HG03175 (cell line): ENCODE data around the gene CYBRD1.
"Not testable (repeated sequence)": the region's sequence is repeated elsewhere in the genome, so short reads cannot be mapped to it uniquely, and the experiment has no call there.

ENCODE experiments used
- ATAC-seq: cut with Tn5 transposase; IDR thresholded peaks from one replicate; pipeline ENCODE4 v1.9.1; 2021; ENCODE audit warnings: mild to moderate bottlenecking, moderate library complexity; ENCODE audit not compliant: unreplicated experiment

The CYBRD1 gene

DNA sequence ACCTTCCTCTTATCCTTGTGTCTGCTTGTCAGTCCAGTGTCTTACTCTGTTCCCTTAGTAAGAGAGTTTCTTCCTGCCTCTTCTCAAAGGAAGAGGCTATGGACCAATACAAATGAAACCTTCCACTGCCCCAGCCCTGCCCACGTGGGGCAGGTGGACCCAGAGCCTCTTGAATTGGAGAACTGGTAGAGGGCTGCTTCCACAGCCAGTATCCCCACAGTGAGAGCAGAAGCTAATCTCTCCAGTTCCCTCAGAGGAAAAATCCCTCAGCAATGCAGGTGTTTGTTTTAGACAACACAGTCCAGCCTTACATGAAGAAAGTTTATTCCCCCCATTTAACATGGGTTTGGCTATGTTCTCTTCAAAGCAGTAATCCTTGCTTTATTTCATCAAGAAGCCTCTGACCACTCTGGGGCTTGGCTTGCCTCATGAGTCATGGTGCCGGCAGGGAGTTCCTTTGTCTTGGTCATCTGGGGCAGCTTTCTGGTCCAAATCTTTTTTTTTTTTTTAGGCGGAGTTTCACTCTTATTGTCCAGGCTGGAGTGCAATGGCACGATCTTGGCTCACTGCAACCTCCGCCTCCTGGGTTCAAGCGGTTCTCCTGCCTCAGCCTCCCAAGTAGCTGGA lies 6.5 kb upstream of the CYBRD1 start:
- ATAC-seq, result no peak

GRCh38 chr2:171516793-171517192 lies 5.5 kb upstream of the CYBRD1 start:
- no peak for ATAC-seq

DNA sequence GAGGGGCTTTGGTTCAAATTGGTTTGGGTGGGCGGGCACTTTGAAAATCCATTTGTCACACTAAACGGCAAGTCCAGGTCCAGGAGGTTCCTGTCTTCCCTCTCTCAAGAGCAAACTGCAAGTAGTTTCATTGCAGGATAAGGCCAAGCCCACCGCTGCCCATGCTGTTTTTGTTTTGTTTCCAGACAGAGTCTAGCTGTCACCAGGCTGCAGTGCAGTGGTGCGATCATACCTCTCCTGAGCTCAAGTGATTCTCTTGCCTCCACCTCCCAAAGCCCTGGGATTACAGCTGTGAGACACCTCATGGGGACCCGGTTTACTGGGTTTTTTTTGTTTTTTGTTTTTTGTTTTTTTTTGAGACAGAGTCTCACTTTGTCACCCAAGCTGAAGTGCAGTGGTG lies 1.8 kb upstream of the CYBRD1 start:
- no peak for ATAC-seq

- ATAC-seq, result no peak
Measured at GRCh38 chr2:171521361-171522051, 768 bp upstream of the CYBRD1 start.

- peak; percentile 27 for ATAC-seq
Measured at GRCh38 chr2:171522788-171523087, 464 bp downstream of the CYBRD1 start.

DNA sequence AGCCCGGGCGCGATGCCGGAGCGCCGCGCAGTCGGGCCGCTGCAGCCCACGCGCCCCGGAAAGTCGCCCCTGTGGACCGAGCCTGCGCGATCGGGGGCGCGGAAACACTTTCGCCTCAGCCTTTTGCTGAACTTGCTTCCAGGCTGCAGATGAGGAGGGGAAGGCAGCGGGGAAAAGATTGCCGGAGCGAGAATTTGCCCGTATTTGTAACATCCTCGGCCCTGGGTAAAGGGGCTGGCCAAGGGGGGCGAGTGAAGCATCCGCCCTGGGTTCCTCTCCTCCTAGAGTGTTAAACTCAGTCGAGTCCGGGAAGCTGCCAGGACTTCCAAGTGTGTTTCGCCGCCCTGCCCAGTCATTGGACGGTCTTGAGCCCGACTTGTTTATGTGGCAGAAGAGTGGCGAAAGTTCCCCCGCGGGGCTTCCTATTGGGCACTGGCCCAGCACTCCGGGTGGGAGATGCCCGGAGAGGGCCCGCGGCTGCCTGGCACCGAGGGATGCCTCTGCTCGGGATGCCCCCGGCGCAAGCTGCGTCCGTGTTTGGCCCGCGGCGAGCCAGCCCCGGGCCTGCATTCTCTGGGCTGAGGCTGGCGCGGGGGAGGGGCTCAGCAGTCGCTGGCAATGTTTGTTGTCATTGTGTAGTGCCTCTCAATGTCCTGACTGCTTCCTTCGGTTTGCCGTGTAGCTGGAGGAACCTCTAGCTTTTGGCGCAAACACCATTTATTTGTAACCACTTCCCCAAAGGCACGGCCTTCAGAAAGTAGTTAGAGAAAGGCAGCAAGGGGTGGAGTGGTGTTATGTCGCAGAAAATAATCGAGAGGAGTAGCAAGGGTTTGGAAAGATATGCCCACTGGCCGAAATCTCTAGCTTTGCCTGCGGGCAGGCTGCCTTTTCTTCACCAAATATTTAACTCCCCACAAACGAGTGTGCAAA lies 1.1 kb downstream of the CYBRD1 start:
- peak; percentile 42 for ATAC-seq

DNA sequence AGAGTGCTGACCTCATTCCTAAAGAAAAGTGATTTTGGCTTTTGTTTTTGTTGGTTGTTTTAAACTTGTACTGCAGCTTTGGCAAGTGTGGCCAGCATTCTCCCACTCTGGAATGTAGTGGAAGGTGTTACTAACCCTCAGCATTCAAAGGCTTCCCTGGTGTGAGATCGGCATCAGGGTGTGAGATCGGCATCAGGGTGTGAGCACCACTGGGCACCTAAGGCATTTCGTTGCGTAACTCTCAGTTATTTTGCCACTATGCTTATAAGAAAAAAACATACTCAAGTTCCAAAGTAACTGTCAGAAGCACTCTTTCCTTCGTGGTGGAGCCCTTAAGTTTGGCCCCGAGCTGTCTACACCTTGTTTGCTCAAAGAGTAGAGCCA lies 1.7 kb downstream of the CYBRD1 start:
- ATAC-seq, result no peak

DNA sequence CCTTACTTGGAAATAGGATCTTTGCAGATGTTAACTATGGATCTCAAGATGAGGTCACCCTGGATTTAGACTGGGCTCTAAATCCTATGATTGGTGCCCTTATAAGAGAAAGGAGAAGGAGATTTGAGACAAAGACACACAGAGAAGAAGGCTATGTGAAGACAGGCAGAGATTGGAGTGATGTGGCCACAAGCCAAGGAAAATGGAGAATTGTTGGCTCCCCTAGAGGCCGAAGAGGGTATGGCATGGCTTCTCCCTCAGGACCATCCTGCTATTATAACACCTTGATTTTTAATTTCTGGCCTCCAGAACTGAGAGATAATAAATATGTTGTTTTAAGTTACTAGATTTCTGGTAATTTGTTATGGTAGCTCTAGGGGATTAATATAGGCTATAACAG lies 7.6 kb downstream of the CYBRD1 start:
- no peak for ATAC-seq

DNA sequence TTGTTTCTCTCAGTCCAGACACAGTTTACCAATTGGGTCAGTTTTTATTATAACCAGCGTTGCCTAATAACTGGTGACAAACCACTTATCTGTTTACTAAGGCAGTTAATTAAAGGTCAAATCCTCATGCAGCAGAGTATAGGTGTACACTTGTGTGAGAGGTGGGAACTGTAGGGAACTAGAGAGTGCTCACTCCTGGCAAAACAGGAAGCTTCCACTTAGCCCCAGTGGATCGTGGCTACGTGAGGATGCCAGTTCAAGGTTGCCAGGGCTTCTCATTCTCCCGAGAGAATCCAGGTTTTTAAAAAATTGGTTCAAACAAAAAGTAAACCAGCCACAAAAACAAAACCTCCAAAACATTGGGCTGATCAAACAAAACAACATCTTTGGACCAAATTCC lies 8.1 kb downstream of the CYBRD1 start:
- no peak for ATAC-seq

DNA sequence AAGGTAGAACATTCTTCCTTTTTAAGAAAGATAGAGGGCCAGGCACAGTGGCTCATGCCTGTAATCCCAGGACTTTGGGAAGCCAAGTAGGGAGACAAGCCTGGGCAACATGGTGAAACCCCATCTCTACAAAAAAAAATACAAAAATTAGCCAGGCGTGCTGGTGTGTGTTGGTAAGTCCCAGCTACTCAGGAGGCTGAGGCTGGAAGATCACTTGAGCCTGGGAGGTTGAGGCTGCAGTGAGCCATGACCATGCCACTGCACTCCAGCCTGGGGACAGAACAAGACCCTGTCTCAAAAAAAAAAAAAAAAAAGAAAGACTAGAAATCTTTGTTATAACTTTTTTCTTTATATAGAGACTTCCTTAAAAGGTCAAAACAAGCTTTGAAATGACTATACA lies 8.6 kb downstream of the CYBRD1 start:
- ATAC-seq, result not testable (repeated sequence)

DNA sequence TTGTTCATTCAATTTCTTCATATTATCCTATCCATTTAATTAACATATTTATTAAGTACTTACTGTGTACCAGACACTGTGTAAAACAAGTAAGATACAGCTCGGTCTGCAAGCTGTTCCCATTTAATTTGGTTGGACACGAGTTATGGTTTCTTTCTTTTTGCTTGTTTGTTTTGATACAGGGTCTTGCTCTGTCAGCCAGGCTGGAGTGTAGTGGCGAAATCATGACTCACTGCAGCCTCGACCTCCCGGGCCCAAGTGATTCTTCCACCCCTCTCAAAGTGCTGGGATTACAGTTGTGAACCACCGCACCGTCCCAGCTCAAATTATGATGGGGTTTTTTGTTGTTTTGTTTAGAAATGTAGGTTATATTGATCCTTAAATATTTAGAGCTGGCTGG lies 9.0 kb downstream of the CYBRD1 start:
- no peak for ATAC-seq

GRCh38 chr2:171531836-171532450 lies 9.7 kb downstream of the CYBRD1 start:
- ATAC-seq, result no peak

- ATAC-seq, result no peak
Measured at GRCh38 chr2:171533331-171533730, 11.1 kb downstream of the CYBRD1 start.

DNA sequence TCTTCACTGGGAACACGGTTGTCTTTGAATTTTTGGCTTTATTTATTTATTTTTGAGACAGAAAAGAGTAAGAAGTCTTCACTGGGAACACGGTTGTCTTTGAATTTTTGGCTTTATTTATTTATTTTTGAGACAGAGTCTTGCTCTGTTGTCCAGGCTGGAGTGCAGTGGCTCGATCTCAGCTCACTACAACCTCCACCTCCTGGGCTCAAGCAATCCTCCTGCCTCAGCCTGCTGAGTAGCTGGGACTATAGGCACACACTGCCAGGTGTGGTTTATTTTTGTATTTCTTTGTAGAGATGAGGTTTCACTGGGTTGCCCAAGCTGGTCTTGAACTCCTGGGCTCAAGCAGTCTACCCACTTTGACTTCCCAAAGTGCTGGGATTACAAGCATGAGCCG lies 13.3 kb downstream of the CYBRD1 start:
- not testable (repeated sequence) for ATAC-seq

GRCh38 chr2:171540437-171540836 lies 18.2 kb downstream of the CYBRD1 start:
- ATAC-seq, result no peak

- no peak for ATAC-seq
Measured at GRCh38 chr2:171541202-171541887, 19.1 kb downstream of the CYBRD1 start.

GRCh38 chr2:171545086-171545485 lies 22.8 kb downstream of the CYBRD1 start:
- no peak for ATAC-seq

DNA sequence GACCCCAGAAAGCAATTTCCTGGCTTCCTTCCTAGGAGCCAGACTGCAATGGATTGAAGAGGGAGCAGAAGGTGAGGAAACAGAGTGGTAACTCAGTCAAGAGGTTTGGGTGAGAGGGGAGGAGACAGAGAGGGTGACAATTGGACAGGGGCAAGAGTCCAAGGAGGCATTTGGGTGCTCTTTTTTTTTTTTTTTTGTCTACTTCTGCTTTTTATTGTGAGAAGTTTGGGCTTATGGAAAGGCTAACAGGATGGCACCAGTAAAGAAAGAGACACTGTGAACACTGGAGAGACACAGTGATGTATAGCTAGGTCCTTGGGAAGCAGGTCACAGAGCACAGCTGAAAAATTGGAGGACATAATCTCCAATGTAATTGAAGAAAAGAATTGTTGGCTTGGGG lies 25.0 kb downstream of the CYBRD1 start:
- ATAC-seq, result no peak

DNA sequence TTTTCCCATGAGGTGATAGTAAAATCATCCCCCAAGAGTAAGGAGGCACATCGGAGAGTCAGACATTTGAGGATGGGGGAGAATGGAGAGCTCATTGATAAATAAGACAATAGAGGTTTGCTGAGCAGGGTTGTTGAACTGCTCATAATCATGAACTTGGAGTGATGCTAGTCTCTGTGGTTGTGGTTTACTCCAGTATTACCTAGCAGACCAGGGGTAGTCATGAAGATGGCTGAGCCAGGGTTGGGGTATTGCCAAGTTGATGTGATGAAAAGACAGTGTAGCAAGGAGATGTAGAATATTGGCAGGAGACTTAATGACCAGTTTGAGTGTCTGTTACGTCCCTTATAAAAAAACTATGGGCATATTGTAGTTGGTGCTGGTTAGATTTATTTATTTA lies 25.4 kb downstream of the CYBRD1 start:
- ATAC-seq, result no peak

GRCh38 chr2:171550613-171551012 lies 28.3 kb downstream of the CYBRD1 start:
- ATAC-seq, result no peak

- no peak for ATAC-seq
Measured at GRCh38 chr2:171551836-171552235, 29.6 kb downstream of the CYBRD1 start.
